Esophagus squamous epithelium (tissue), 5 donors: ENCODE data around the gene CACNA1B. TPM values are rescaled to one million over a fixed set of nuclear protein-coding genes. Genes with fewer than 3 reads are reported as not detected.

Experiments used
- DNase-seq: peaks from one replicate; lab custom pipeline; 2025; lab: John Stamatoyannopoulos, UW
- H3K27ac ChIP-seq, 4 donors: fragments of 200-600 bp; sonication (generic); one replicate each; pipeline ENCODE4 v1.5.1; 2016 to 2019; ENCODE audit warnings: mild to moderate bottlenecking in 1 of 4
- H3K27me3 ChIP-seq, 4 donors: fragments of 200-600 bp; sonication (generic); 1 replicate in 3 of 4; 2 replicates in 1 of 4; pipeline versions ENCODE4 v1.5.1 to v1.6.0; 2017 to 2021; ENCODE audit warnings: antibody characterized with exemption in 1 of 4
- H3K36me3 ChIP-seq, 3 donors: fragments of 200-600 bp; sonication (generic); one replicate each; pipeline ENCODE4 v1.5.1; 2016 to 2019
- H3K4me1 ChIP-seq, 3 donors: fragments of 200-600 bp; sonication (generic); one replicate each; pipeline ENCODE4 v1.5.1; 2017 to 2019
- H3K4me3 ChIP-seq, 4 donors: fragments of 200-600 bp; sonication (generic); 1 replicate in 3 of 4; 2 replicates in 1 of 4; pipeline ENCODE4 v1.5.1; 2016 to 2019; ENCODE audit warnings: mild to moderate bottlenecking in 2 of 4, moderate library complexity in 1 of 4
- H3K9me3 ChIP-seq, 3 donors: fragments of 200-600 bp; sonication (generic); one replicate each; pipeline ENCODE4 v1.5.1; 2016 to 2019
- CTCF ChIP-seq, 6 experiments: fragments of 450-650 bp in 4 of 6; fragments of 200-600 bp in 2 of 6; sonication (generic) in 2 of 6; IDR thresholded peaks; one replicate each; pipeline ENCODE4 v1.5.1; 2016 to 2019; ENCODE audit warnings: antibody characterized with exemption in 6 of 6, mild to moderate bottlenecking in 4 of 6, moderate library complexity in 4 of 6
- POLR2A ChIP-seq, 4 donors: fragments of 450-650 bp; IDR thresholded peaks; one replicate each; pipeline ENCODE4 v1.6.1; 2017; ENCODE audit warnings: antibody characterized with exemption in 4 of 4, mild to moderate bottlenecking in 4 of 4, moderate library complexity in 3 of 4
- WGBS, 2 donors: methylation state at CpG; one replicate each; pipeline ENCODE4 v1.1.5; 2018; 5-methylcytosine and 5-hydroxymethylcytosine counted together
- intact Hi-C: fragments of 100-400 bp; cut with DNase I; formaldehyde crosslinking; loops from one replicate; pipeline ENCODE4 v1.15.0; 2022
- total RNA-seq, 4 donors: library from RNA; depleted of rRNA; stranded (reverse); fragments of >200 nt; gene quantifications; one replicate each; pipeline ENCODE4 v1.1.0, GENCODE V29; 2016
- donor health status: DM: yes; HTN: yes; CAD: no.

Gene CACNA1B
- total RNA-seq, 4 donors from 2014 or later, result not detected

- no peaks in the 10 kb centered on the region for H3K4me1 ChIP-seq
- TF ChIP-seq CTCF (IDR thresholded peaks at IDR 0.05), result no peak
- no peak for TF ChIP-seq POLR2A (IDR thresholded peaks at IDR 0.05)
- H3K27ac ChIP-seq, result no peak overlapping the region
- H3K27me3 ChIP-seq, result peaks cover 0 to 40% (median 0%) of the 10 kb centered on the region in 4 donors
- intact Hi-C loops, result no loop called here
- no peaks in the 10 kb centered on the region for H3K9me3 ChIP-seq
- WGBS, 2 donors, result 68 to 77% methylated on average over 5 to 7 of the region's 10 CpGs
- H3K4me3 ChIP-seq, result no peak overlapping the region
- no peaks in the 10 kb centered on the region for H3K36me3 ChIP-seq
- no peak for DNase-seq
Measured at GRCh38 chr9:137968235-137968634, 90.7 kb downstream of the CACNA1B start.

- H3K36me3 ChIP-seq, result no peaks in the 10 kb centered on the region
- no peak for DNase-seq
- no peak overlapping the region for H3K27ac ChIP-seq
- no peak overlapping the region for H3K4me3 ChIP-seq
- H3K27me3 ChIP-seq, result peaks cover 0 to 47% (median 0%) of the 10 kb centered on the region in 4 donors
- WGBS, 2 donors, result 63 to 66% methylated on average over 7 to 8 of the region's 8 CpGs
- intact Hi-C loops, result no loop called here
- H3K9me3 ChIP-seq, result no peaks in the 10 kb centered on the region
- H3K4me1 ChIP-seq, result no peaks in the 10 kb centered on the region
- TF ChIP-seq POLR2A (IDR thresholded peaks at IDR 0.05), result no peak
- no peak for TF ChIP-seq CTCF (IDR thresholded peaks at IDR 0.05)
Measured at GRCh38 chr9:137969008-137969407, 91.4 kb downstream of the CACNA1B start.

- no peak for DNase-seq
- intact Hi-C loops, result no loop called here
- Histone ChIP-seq H3K4me3 (no peak overlapping the region), H3K9me3 (no peaks in the 10 kb centered on the region), H3K27ac (no peak overlapping the region), H3K27me3 (peaks cover 0 to 47% (median 0%) of the 10 kb centered on the region in 4 donors), H3K4me1 (no peaks in the 10 kb centered on the region), H3K36me3 (no peaks in the 10 kb centered on the region)
- 33 to 46% methylated on average over 1 to 3 of the region's 3 CpGs for WGBS, 2 donors
- TF ChIP-seq CTCF (IDR thresholded peaks at IDR 0.05) (no peak), POLR2A (IDR thresholded peaks at IDR 0.05) (no peak)
Measured at GRCh38 chr9:137969685-137970084, 92.1 kb downstream of the CACNA1B start.

GRCh38 chr9:137970098-137970497 is 92.5 kb downstream of the CACNA1B start:
- Histone ChIP-seq H3K4me3 (no peak overlapping the region), H3K27me3 (peaks cover 0 to 47% (median 0%) of the 10 kb centered on the region in 4 donors), H3K27ac (no peak overlapping the region), H3K9me3 (no peaks in the 10 kb centered on the region), H3K36me3 (no peaks in the 10 kb centered on the region), H3K4me1 (no peaks in the 10 kb centered on the region)
- no peak for TF ChIP-seq POLR2A (IDR thresholded peaks at IDR 0.05)
- TF ChIP-seq CTCF (IDR thresholded peaks at IDR 0.05), result no peak
- intact Hi-C loops, result no loop called here
- no peak for DNase-seq

DNA sequence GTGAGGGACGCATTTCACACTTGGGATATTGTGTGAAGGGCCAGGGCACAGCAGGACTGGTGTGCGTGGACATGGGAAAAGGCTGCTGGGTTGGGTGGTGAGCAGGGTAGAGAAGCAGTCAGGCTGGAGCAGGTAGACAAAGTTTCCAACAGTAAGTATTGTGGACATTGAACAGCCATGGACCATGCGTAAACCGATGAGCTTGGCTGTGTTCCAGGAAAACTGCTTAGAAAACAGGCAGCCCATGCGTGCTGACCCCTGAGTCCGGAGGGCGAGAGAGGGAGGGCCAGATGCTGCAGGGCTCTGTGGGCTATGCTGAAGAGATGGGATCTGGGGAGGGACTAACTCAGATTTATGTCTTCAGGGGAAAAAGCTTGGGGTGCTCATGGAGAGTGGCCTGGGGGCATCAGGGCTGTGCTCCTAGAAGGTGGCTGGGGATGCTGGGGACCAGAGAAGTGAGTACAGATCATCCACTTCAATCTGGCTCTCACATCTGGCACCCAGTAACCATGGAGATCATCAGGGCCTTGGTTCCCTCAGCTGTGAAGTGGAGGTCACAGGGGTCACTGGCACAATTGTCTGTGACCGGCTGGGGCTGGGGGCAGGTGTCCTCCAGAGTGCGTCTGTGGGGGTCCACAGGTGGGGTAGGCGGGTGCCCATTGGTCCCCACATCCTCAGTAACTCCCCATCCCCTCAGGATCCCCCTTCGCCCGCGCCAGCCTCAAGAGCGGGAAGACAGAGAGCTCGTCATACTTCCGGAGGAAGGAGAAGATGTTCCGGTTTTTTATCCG is 93.3 kb downstream of the CACNA1B start:
- Histone ChIP-seq H3K36me3 (no peaks in the 10 kb centered on the region), H3K4me1 (no peaks in the 10 kb centered on the region), H3K27me3 (peaks cover 0 to 47% (median 0%) of the 10 kb centered on the region in 4 donors), H3K4me3 (no peak overlapping the region), H3K27ac (no peak overlapping the region), H3K9me3 (no peaks in the 10 kb centered on the region)
- DNase-seq, result no peak
- TF ChIP-seq POLR2A (IDR thresholded peaks at IDR 0.05) (no peak), CTCF (IDR thresholded peaks at IDR 0.05) (no peak)
- 68 to 77% methylated on average over 11 to 12 of the region's 18 CpGs for WGBS, 2 donors
- intact Hi-C loops, result no loop called here
